GM15510 (cell line): ENCODE results near the gene PAQR3.

ENCODE experiments used
- POLR2A ChIP-seq: IDR thresholded peaks from 3 replicates; pipeline ENCODE4 v1.6.1; 2011; ENCODE audit warnings: borderline replicate concordance; ENCODE audit not compliant: insufficient read length; ENCODE audit errors: extremely low read depth

PAQR3 gene

GRCh38 chr4:78889955-78890354 is 49.3 kb downstream of the PAQR3 start:
- TF ChIP-seq POLR2A: no peak

- no peak for TF ChIP-seq POLR2A
Measured at GRCh38 chr4:78885598-78885997, 53.6 kb downstream of the PAQR3 start.

- no peak for TF ChIP-seq POLR2A
Measured at GRCh38 chr4:78880874-78881492, 58.3 kb downstream of the PAQR3 start.

- TF ChIP-seq POLR2A: no peak
Measured at GRCh38 chr4:78878031-78878430, 61.2 kb downstream of the PAQR3 start.

- TF ChIP-seq POLR2A: no peak
Measured at GRCh38 chr4:78876568-78877320, 62.5 kb downstream of the PAQR3 start.

GRCh38 chr4:78870056-78870455 is 69.2 kb downstream of the PAQR3 start:
- TF ChIP-seq POLR2A: no peak

- TF ChIP-seq POLR2A: no peak
Measured at GRCh38 chr4:78865451-78865850, 73.8 kb downstream of the PAQR3 start.

- no peak for TF ChIP-seq POLR2A
Measured at GRCh38 chr4:78864405-78865024, 74.7 kb downstream of the PAQR3 start.

- TF ChIP-seq POLR2A: no peak
Measured at GRCh38 chr4:78863991-78864390, 75.2 kb downstream of the PAQR3 start.

- no peak for TF ChIP-seq POLR2A
Measured at GRCh38 chr4:78863254-78863869, 75.9 kb downstream of the PAQR3 start.

- TF ChIP-seq POLR2A: no peak
Measured at GRCh38 chr4:78862314-78862737, 76.9 kb downstream of the PAQR3 start.
